ENCODE results near the gene STK11. TPM values are rescaled to one million over a fixed set of nuclear protein-coding genes. Genes with fewer than 3 reads are reported as not detected.
A peak's percentile ranks its signal among the peaks of the same experiment; 100 is the strongest.

STK11 gene
- total and polyA plus RNA-seq, 2 donors (not counting 3 experiments of a cell fraction or from before 2014, with no cell fraction given), result 39.4 to 75.4 TPM

DNA sequence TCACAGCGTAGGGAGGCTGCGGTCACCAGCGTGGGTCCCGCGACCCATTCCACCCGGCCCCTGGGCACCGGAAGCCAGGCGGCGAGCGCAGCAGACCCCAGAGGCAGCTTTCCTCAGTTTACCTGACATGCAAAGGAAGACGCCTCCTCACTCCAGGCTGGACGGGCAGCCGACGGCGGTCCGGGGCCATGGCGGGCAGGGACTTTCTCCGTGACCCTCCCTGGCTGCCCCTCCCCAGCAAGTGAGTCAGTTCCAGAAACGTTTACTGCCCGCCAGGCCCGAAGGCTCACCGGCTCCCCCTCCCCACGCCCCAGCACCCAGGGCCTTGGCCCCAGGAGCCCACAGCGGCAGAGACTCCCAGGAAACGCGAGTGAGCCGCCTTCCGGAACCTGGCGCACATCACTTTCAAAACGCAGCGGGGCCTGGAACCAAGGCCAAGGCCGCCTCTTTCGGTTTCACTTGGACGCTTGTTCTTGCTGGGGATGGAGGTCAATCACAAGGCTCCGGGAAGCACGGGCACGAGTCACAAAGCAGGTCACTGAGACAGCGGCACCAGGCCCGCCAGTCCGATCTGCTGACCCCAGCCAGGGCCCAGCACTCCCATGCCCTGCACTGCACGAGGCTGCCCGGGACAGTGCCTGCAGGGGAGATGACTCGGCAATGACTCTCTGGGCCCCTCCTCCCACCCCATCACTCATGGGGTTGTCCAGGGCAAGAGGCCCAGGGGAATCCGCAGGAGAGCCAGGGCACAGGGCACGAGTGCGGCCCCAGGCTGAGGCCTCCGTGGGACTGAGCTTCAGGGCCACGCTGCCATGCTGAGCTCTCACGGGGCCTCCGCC lies 36.8 kb upstream of the STK11 start:
- no peaks in the 10 kb centered on the region for H3K9me3 ChIP-seq (replicated peaks; ENCODE audit: control insufficient read depth, insufficient read depth, low read length)
- FAIRE-seq, result no peak
- intact Hi-C loops (cut with micrococcal nuclease), result no loop called here
- no peaks in the 10 kb centered on the region for H3K27me3 ChIP-seq (ENCODE audit: control insufficient read depth in 2 of 2, insufficient read depth in 2 of 2, low read length in 2 of 2)
- no peaks in the 10 kb centered on the region for H4K20me1 ChIP-seq (replicated peaks; ENCODE audit: control insufficient read depth, extremely low read depth, insufficient read depth, low read length)
- peaks cover 45% of the 10 kb centered on the region for H3K79me2 ChIP-seq (ENCODE audit: control insufficient read depth, insufficient read depth, low read length)
- ChIA-PET POLR2A (no interaction called here), CTCF (no interaction called here)
- no peak overlapping the region for H3K9ac ChIP-seq (replicated peaks; ENCODE audit: extremely low read depth, insufficient read depth, low read length)
- dilution Hi-C loops (cut with MboI; ENCODE audit: extremely low pct_ligation_motif_present, low sequenced_read_pairs), result no loop called here
- no peaks in the 10 kb centered on the region for H3K9me1 ChIP-seq (replicated peaks; ENCODE audit: control insufficient read depth, extremely low read depth, insufficient read depth, low read length)
- H3K4me2 ChIP-seq (ENCODE audit: insufficient read depth, low read length), result no peak overlapping the region
- TF ChIP-seq FOS (IDR thresholded peaks at IDR 0.05; ENCODE audit: borderline replicate concordance, insufficient read depth, low read length) (peak; percentile 28), EZH2 (IDR thresholded peaks at IDR 0.05; ENCODE audit: borderline replicate concordance, low read depth, low read length, severe bottlenecking) (no peak)
- no peak for DNase-seq (ENCODE audit: low read depth, low spot score)
- no peak overlapping the region for H2AFZ ChIP-seq (ENCODE audit: low read depth, low read length)
- H3K4me1 ChIP-seq (ENCODE audit: control insufficient read depth, extremely low read depth, insufficient read depth, low read length), result no peaks in the 10 kb centered on the region
- peaks cover 0 to 3% of the 10 kb centered on the region in 2 experiments for H3K36me3 ChIP-seq (ENCODE audit: control insufficient read depth in 2 of 2, extremely low read depth in 1 of 2, insufficient read depth in 2 of 2, low read length in 2 of 2)
- H3K27ac ChIP-seq (ENCODE audit: insufficient read depth, low read depth, low read length), result no peak overlapping the region
- H3K4me3 ChIP-seq (replicated peaks in 1 of 3; ENCODE audit: insufficient read depth in 1 of 3, low read depth in 1 of 3, low read length in 3 of 3), result no peak overlapping the region
- BruUV-seq (replicated peaks), result no TSS peak

DNA sequence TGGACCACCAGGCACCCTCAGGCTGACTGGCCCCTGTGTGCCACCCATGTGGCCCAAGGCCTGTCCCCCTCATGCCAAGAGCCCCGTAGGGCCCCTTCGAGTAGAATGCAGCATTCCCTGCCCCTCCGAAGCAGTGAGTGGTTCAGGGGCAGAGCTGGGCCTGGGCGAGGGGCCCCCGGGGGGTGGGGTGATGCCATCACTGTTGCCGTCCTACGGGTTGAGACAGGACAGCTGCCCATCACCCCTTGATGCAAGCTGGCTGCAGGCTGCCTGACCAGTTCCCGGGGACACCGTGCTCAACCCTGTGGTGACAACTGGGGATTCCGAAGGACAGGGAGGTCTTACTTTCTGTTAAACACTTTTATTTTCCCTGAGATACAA lies 36.2 kb upstream of the STK11 start:
- H3K4me2 ChIP-seq (ENCODE audit: insufficient read depth, low read length), result no peak overlapping the region
- H3K4me3 ChIP-seq (replicated peaks in 1 of 3; ENCODE audit: insufficient read depth in 1 of 3, low read depth in 1 of 3, low read length in 3 of 3), result no peak overlapping the region
- CTCF ChIA-PET, result no interaction called here

More for the DNA sequence above, 36.2 kb upstream of the STK11 start:
- dilution Hi-C loops (cut with MboI; ENCODE audit: extremely low pct_ligation_motif_present, low sequenced_read_pairs), result no loop called here
- H3K27ac ChIP-seq (ENCODE audit: insufficient read depth, low read depth, low read length), result no peak overlapping the region
- H3K9me1 ChIP-seq (replicated peaks; ENCODE audit: control insufficient read depth, extremely low read depth, insufficient read depth, low read length), result no peaks in the 10 kb centered on the region
- peaks cover 45% of the 10 kb centered on the region for H3K79me2 ChIP-seq (ENCODE audit: control insufficient read depth, insufficient read depth, low read length)
- peaks cover 0 to 3% of the 10 kb centered on the region in 2 experiments for H3K36me3 ChIP-seq (ENCODE audit: control insufficient read depth in 2 of 2, extremely low read depth in 1 of 2, insufficient read depth in 2 of 2, low read length in 2 of 2)
- H2AFZ ChIP-seq (ENCODE audit: low read depth, low read length), result no peak overlapping the region
- FAIRE-seq (no peak), DNase-seq (ENCODE audit: low read depth, low spot score) (no peak)
- TF ChIP-seq MYC (IDR thresholded peaks at IDR 0.05; ENCODE audit: low read depth, low read length) (no peak), EZH2 (IDR thresholded peaks at IDR 0.05; ENCODE audit: borderline replicate concordance, low read depth, low read length, severe bottlenecking) (no peak), POLR2AphosphoS5 (IDR thresholded peaks at IDR 0.05; ENCODE audit: insufficient read depth, low read depth, low read length) (no peak), GATA2 (IDR thresholded peaks at IDR 0.05; ENCODE audit: insufficient read depth, insufficient read length, low read depth, low read length) (no peak), JUN (IDR thresholded peaks at IDR 0.05; ENCODE audit: borderline replicate concordance, insufficient read depth, insufficient read length, low read depth) (no peak), FOS (IDR thresholded peaks at IDR 0.05; ENCODE audit: borderline replicate concordance, insufficient read depth, low read length) (no peak), POLR2A (IDR thresholded peaks at IDR 0.05; ENCODE audit: low read depth, low read length) (no peak)
- TF ChIP-seq, protein P1, sequence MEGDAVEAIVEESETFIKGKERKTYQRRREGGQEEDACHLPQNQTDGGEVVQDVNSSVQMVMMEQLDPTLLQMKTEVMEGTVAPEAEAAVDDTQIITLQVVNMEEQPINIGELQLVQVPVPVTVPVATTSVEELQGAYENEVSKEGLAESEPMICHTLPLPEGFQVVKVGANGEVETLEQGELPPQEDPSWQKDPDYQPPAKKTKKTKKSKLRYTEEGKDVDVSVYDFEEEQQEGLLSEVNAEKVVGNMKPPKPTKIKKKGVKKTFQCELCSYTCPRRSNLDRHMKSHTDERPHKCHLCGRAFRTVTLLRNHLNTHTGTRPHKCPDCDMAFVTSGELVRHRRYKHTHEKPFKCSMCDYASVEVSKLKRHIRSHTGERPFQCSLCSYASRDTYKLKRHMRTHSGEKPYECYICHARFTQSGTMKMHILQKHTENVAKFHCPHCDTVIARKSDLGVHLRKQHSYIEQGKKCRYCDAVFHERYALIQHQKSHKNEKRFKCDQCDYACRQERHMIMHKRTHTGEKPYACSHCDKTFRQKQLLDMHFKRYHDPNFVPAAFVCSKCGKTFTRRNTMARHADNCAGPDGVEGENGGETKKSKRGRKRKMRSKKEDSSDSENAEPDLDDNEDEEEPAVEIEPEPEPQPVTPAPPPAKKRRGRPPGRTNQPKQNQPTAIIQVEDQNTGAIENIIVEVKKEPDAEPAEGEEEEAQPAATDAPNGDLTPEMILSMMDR (IDR thresholded peaks at IDR 0.05; ENCODE audit: extremely low read depth in 1 of 2, insufficient read depth in 1 of 2, low read depth in 1 of 2, low read length in 2 of 2), result no peak
- TF ChIP-seq, protein P2, sequence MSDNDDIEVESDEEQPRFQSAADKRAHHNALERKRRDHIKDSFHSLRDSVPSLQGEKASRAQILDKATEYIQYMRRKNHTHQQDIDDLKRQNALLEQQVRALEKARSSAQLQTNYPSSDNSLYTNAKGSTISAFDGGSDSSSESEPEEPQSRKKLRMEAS (IDR thresholded peaks at IDR 0.05; ENCODE audit: insufficient read depth, insufficient read length), result no peak
- POLR2A ChIA-PET, result no interaction called here
- H3K9me3 ChIP-seq (replicated peaks; ENCODE audit: control insufficient read depth, insufficient read depth, low read length), result no peaks in the 10 kb centered on the region
- intact Hi-C loops (cut with micrococcal nuclease), result no loop called here
- H3K9ac ChIP-seq (replicated peaks; ENCODE audit: extremely low read depth, insufficient read depth, low read length), result no peak overlapping the region
- H3K27me3 ChIP-seq (ENCODE audit: control insufficient read depth in 2 of 2, insufficient read depth in 2 of 2, low read length in 2 of 2), result no peaks in the 10 kb centered on the region
- BruUV-seq (replicated peaks), result no TSS peak
- H3K4me1 ChIP-seq (ENCODE audit: control insufficient read depth, extremely low read depth, insufficient read depth, low read length), result no peaks in the 10 kb centered on the region
- no peaks in the 10 kb centered on the region for H4K20me1 ChIP-seq (replicated peaks; ENCODE audit: control insufficient read depth, extremely low read depth, insufficient read depth, low read length)
